Peyer's patch (tissue), 4 donors: ENCODE results near the gene BLTP3B.

Experiments
- CTCF ChIP-seq, 6 experiments: fragments of 450-650 bp in 4 of 6; fragments of 200-600 bp in 2 of 6; sonication (generic) in 1 of 6; IDR thresholded peaks; one replicate each; pipeline ENCODE4 v1.5.1; 2017 to 2019; ENCODE audit warnings: antibody characterized with exemption in 6 of 6, mild to moderate bottlenecking in 3 of 6, moderate library complexity in 1 of 6
- POLR2A ChIP-seq, 2 donors: fragments of 450-650 bp; IDR thresholded peaks; one replicate each; pipeline ENCODE4 v1.5.1; 2017; ENCODE audit warnings: antibody characterized with exemption in 2 of 2, mild to moderate bottlenecking in 2 of 2, moderate library complexity in 2 of 2

- TF ChIP-seq CTCF (IDR thresholded peaks at IDR 0.05) (no peak), POLR2A (IDR thresholded peaks at IDR 0.05) (no peak)
Observed at GRCh38 chr12:100170313-100170858, 27.7 kb upstream of the BLTP3B start.
